GM18519 (cell line): ENCODE data around the gene ADCY2.

Experiments
- ATAC-seq: cut with Tn5 transposase; IDR thresholded peaks from one replicate; pipeline ENCODE4 v1.9.1; 2021; ENCODE audit warnings: mild to moderate bottlenecking, moderate library complexity; ENCODE audit not compliant: unreplicated experiment, low FRiP score

ADCY2 gene

DNA sequence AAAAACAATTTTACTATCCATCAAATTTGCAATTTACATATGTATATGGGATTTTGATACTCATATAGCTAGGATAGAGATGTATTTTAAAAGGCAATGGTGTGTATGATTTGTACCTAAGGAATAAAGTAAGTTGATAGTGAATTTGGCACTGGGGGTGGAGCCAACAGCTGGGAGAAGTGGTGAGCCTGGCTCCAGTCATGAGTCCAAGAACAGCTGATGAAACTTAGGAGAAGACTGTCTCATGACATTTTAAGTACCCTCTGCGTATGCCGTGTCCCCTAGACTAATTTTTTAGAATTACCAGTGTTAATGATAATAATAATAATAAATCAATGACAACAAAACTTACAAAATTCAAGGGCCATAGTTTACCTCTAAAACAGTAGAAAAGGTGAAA, 181.4 kb downstream of the ADCY2 start:
- ATAC-seq = no peak

GRCh38 chr5:7578071-7578470, 182.1 kb downstream of the ADCY2 start:
- no peak for ATAC-seq

- no peak for ATAC-seq
These were observed 188.8 kb downstream of the ADCY2 start for GRCh38 chr5:7584749-7585148.

- ATAC-seq = no peak
These were observed 189.9 kb downstream of the ADCY2 start for GRCh38 chr5:7585807-7586206.

DNA sequence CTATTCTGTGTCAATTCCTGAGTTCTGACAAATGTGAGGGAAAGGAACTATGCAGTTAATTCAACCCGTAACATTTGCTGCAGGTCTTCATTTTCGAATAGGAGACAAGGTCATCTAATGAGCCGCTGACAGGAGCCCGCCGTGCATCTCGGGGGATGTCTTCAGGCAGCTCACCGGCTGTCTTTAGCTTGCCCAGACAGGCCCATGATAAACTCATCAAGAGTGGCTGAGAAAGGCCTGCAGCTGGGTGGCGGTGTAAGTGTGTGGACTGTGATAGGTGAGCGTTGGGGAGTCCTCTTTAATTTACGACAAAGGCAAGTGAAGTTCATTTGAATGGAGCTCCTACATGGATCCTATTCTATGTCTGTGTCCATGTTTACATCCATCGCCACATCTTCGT, 190.5 kb downstream of the ADCY2 start:
- no peak for ATAC-seq

GRCh38 chr5:7589800-7590199, 193.9 kb downstream of the ADCY2 start:
- no peak for ATAC-seq

DNA sequence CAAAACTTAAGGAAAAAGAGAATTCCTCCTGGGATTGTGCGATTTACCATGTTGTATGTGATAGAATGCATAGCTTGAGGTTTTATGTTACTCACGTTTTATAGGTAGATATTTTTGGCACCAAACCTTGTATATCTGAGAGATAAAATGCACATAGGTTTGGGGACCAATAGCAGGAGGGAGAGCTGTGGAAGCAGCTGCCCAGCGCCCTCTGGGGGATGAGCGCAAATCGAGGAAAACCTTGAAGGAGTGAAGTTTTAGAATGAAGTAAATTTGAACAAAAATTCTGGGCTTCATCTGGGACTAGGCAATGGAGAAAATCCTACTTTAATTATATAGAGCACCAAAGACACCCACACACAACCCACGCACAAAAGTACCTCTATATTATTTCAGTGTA, 197.0 kb downstream of the ADCY2 start:
- no peak for ATAC-seq

DNA sequence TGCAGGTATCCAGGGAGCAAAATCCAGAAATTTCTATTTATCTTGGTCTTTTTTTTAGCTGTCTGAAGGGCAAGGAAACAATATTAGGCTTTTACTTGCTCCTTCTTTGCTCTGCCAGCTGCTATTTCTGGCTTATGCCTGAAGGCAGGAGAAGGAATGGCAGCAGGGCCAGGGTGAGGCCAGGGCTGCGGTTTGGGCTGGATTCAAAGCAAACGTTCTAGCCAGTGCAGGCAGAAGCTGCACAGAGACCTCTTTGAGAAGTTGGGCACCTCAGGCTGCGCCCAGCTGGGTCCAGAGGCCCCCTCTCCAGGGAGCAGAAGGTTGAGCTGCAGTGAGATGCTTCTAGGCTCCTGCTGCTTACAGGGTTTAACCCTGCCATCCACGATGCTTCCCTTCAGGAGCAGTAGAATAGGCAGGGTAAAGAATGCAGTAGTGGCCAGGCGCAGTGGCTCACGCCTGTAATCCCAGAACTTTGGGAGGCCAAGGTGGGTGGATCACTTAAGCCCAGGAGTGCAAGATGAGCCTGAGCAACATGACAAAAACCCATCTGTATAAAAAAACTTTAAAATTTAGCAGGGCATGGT, 201.2 kb downstream of the ADCY2 start:
- ATAC-seq = no peak

DNA sequence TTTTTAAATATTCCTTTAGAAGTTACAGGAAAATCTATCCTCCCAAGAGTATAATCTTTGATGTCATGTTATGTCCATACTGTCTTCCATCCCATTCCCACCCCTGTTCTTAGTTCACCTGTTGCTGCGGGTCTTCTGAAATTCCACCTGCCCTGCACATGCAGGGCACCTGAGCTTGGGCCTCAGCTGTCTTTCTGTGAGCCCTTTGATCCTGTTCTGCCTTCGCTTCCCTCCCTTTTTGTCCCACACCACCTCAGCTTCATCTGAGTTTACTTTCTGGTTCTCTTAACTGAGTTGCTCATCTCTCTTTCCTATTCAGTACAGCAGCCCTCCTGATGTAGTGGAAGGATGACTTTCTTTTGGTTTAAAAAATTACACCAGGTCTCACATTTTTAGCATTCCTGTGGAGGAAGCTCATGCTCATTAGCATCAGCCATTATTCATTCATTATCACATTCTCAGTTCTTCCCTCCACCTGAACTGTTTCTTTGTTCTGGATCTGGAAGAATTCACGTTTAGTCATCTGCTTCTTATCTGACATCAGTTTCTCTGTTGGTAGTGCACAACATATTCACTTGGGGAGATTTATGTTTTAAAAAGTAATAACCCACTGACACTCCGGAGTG, 211.0 kb downstream of the ADCY2 start:
- ATAC-seq = no peak

DNA sequence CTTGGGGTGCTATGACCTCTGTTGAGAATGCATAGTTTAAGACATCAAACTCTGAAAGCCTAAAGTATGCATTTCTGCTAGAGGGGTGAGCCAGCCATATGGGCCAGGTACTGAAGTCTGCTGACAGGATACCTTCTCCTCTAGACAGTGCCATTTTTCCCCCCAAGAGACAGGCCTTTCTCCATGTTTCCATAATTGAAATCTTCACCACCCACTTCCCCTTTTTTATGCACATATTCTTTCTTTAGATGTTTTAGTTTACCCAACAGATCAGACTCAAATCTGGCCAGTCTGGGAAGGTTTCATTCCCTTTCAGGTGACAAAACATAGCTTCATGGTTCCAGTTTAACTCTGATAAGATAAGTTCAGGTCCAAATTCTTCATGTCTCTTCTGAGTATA, 212.8 kb downstream of the ADCY2 start:
- ATAC-seq = no peak

- no peak for ATAC-seq
These were observed 213.8 kb downstream of the ADCY2 start for GRCh38 chr5:7609726-7610125.

DNA sequence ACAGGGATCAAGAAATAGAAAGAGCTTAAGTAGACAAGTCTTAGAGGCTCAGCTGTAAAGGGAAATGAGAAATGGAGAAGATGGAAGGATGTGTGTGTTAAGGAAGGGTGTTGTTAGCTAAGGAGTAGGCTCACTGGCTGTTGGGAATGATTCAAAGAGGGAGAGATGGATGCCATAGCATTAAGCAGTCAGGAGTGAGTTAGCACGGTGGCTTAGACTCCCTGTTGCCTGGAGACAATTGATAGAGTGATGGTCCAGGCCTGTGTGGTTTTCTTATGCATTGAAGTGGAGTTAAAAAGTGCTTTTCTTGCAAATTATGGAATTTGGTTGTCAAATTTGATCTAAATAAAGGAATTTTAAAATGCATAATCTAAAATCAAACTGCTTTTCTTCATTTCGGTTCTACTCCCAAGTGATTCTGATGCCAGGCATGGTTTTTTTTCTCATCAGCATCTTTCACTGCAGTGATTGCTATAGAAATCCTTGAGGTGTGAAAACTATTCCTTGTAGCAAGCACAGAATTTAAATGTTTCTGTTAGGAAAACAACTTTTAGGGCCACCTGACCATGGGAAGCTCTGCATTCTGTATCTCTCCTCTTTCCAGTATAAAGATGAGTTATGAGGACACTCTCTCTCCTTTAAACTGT, 214.7 kb downstream of the ADCY2 start:
- ATAC-seq = no peak

- no peak for ATAC-seq
These were observed 215.6 kb downstream of the ADCY2 start for GRCh38 chr5:7611518-7611917.

GRCh38 chr5:7615566-7616061, 219.7 kb downstream of the ADCY2 start:
- no peak for ATAC-seq

- ATAC-seq = no peak
These were observed 221.0 kb downstream of the ADCY2 start for GRCh38 chr5:7616897-7617296.

DNA sequence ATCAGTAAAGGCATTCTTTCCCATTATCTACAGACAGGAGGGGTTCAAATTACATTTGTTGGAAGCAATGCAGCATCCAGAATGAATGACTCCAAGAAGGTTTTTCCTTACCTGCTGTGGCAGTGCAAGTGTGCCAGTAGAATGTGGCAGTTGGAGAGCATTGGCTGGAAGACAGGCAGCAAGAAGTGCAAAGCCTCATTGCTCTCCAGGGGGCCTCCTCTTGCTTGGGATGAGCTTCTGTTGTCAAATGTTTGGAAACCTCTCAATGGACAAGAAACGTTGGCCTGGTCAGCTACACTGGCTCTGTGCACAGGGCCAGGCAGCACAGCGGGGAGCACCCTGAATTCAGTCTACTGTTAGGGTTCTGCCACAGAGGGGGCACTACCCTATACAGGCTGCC, 226.6 kb downstream of the ADCY2 start:
- ATAC-seq = no peak

- ATAC-seq = no peak
These were observed 229.8 kb downstream of the ADCY2 start for GRCh38 chr5:7625740-7626139.

DNA sequence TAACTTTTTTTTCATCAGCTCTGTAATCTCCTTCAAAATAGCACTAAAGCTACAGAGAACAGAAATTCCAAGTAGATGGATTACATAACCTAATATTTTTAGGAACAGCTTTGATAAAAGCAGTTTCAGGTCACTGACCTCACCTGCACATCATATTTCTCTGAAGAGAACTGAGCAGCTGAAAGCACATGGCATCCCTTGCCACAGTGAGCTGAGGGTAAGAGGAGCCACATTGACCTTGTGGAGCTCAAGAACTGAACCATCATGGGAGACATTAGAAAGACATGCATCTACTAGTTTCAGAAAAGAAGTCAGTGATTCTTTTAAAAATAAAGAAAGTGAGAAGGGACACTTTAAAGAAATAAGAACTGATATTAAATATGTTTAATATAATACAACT, 232.3 kb downstream of the ADCY2 start:
- ATAC-seq = no peak

- ATAC-seq = no peak
These were observed 232.9 kb downstream of the ADCY2 start for GRCh38 chr5:7628820-7629219.

GRCh38 chr5:7629561-7629960, 233.6 kb downstream of the ADCY2 start:
- no peak for ATAC-seq

GRCh38 chr5:7634837-7635236, 238.9 kb downstream of the ADCY2 start:
- ATAC-seq = no peak

- ATAC-seq = no peak
These were observed 242.5 kb downstream of the ADCY2 start for GRCh38 chr5:7638456-7638855.
